ENCODE data around the gene TPM1.
A peak's percentile ranks its signal among the peaks of the same experiment; 100 is the strongest.

The TPM1 gene

DNA sequence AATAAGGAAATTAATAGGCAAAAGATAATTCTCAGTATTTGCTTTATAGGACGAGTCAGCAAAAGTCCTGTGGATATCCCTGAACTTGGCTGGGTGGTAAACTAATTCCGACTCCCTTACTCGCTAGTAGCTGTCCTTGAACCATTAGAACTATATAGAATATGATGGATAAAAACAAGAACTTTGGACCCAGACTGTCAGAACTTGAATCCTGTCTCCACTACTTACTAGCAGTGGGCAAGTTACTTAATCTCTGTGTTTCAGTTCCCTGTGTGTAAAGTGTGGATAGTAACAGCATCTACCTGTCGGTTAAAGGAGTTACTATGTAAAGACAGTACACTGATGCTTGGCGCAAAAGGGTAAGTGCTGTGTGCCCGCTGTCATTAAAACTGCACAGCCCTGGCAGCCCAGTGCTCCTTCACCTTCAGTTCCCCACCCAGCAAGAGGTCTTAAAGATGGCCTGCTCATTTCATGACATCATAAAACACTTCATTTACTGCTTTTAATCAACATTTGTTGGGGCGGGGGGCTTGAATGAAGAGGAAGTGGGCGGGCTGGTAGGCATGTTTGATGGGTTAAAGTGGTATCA lies 7.3 kb downstream of the TPM1 start:
- Histone ChIP-seq H3K27ac (peak overlapping the region; percentile 75), H3K4me3 (ENCODE audit: low read depth, low read length) (peak overlapping the region; percentile 100), H3K27me3 (replicated peaks) (no peaks in the 10 kb centered on the region), H3K36me3 (replicated peaks) (peaks cover 82% of the 10 kb centered on the region)
- TF ChIP-seq, protein P1, sequence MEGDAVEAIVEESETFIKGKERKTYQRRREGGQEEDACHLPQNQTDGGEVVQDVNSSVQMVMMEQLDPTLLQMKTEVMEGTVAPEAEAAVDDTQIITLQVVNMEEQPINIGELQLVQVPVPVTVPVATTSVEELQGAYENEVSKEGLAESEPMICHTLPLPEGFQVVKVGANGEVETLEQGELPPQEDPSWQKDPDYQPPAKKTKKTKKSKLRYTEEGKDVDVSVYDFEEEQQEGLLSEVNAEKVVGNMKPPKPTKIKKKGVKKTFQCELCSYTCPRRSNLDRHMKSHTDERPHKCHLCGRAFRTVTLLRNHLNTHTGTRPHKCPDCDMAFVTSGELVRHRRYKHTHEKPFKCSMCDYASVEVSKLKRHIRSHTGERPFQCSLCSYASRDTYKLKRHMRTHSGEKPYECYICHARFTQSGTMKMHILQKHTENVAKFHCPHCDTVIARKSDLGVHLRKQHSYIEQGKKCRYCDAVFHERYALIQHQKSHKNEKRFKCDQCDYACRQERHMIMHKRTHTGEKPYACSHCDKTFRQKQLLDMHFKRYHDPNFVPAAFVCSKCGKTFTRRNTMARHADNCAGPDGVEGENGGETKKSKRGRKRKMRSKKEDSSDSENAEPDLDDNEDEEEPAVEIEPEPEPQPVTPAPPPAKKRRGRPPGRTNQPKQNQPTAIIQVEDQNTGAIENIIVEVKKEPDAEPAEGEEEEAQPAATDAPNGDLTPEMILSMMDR (IDR thresholded peaks at IDR 0.05; ENCODE audit: low read depth, low read length, missing control alignments): no peak
- in situ Hi-C loops (cut with HindIII; ENCODE audit: low pct_ligation_motif_present, low sequenced_read_pairs): no loop called here
- DNase-seq: no peak

DNA sequence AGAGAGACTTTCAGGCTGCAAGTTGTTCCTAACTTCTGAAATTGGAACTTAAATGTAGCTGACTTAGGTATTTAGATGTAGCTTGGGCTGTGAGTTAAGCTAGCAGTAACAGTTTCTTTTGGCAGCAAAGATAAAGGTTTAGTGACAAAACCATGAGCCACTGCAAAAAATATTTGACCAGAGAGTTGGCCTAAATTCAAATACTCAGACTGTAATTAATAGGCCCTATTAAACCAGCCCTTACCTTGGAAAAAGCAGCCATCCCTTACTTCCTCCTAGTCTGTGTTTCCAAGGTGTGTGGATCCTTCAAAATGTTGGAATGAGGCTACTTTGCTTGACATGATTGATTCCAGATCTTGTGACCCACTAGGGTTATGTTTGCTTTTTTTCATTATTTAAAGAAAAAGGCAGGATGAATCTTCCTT lies 8.2 kb downstream of the TPM1 start:
- DNase-seq: no peak
- H3K4me3 ChIP-seq (ENCODE audit: low read depth, low read length): peak overlapping the region; percentile 3
- in situ Hi-C loops (cut with HindIII; ENCODE audit: low pct_ligation_motif_present, low sequenced_read_pairs): no loop called here
- no peaks in the 10 kb centered on the region for H3K27me3 ChIP-seq (replicated peaks)
- H3K36me3 ChIP-seq (replicated peaks): peaks cover 82% of the 10 kb centered on the region
- H3K27ac ChIP-seq: peak overlapping the region; percentile 75
- TF ChIP-seq, protein P1 (IDR thresholded peaks at IDR 0.05; ENCODE audit: low read depth, low read length, missing control alignments): no peak

DNA sequence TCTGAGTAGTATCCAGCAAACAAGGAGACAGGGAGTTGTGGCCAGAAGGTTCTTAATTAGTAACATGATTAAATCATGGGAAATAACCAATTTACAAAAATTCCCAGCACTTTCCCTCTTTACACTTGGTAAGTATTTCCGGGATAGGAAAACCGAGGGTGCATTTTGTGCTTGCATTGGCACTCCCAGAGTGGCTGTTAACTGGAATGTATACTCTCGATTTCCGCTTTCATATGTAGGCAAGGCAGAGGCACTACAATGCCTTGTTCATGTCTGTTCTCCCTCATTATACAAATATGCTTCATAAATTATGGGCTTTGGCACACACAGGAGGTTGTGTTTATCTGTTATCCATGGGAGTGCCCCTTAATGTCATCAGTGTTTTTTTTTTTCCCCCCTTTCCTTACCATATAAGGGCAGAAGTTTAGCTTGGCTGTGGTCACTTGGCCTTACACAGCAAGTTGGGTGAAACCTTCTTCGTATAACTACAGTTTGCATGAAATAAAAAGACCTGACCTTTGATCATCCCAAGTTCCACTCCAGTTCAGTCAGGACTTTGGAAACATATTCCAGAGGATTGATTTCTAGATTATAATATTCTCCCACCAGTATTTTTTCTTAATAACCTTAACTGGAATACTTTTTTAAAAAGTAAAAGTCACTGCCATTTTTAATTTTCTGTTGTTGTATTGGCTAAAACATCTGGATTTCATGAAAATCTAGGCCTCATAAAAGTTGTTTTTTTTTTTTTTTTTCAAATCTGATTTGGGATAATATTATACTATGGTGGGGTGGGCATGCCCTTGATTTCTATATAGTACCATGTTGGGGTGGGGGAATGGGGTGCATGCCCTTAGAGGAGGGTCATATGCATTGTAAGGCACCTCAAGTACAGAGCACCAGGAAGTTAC lies 8.9 kb downstream of the TPM1 start:
- H3K36me3 ChIP-seq (replicated peaks): peaks cover 82% of the 10 kb centered on the region
- peak overlapping the region; percentile 75 for H3K27ac ChIP-seq
- peak; percentile 28 for DNase-seq
- TF ChIP-seq, protein P1 (IDR thresholded peaks at IDR 0.05; ENCODE audit: low read depth, low read length, missing control alignments): no peak
- no peak overlapping the region for H3K4me3 ChIP-seq (ENCODE audit: low read depth, low read length)
- in situ Hi-C loops (cut with HindIII; ENCODE audit: low pct_ligation_motif_present, low sequenced_read_pairs): no loop called here
- no peaks in the 10 kb centered on the region for H3K27me3 ChIP-seq (replicated peaks)

DNA sequence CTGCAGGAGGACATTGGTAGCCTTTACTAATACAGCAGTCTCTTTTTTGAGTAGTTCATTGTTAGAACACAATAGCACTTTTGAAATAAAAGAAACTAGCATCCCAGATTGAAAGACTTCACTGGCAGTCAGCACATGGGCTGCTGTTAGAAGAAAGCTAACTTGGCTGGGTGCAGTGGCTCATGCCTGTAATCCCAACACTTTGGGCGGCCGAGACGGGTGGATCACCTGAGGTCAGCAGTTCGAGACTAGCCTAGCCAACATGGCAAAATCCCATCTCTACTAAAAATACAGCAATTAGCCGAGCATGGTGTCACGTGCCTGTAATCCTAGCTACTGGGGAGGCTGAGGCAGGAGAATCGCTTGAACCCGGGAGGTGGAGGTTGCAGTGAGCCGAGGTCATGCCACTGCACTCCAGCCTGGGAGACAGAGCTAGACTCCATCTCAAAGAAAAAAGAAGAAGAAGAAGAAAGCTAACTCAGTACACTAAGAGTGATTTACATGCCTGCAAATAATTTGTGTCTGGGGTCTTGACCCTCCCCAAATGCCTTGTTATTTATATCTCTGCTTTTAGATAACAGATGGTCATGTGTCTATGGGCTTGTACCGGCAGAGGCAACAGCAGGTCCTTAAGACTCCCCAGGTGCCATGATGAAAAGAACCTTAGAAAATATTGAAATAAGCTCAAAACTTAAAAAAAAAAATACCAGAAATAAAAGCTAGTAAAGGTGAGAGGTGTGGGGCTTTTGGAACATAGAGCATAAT lies 9.7 kb downstream of the TPM1 start:
- H3K36me3 ChIP-seq (replicated peaks): peaks cover 81% of the 10 kb centered on the region
- no peak for DNase-seq
- TF ChIP-seq, protein P1 (IDR thresholded peaks at IDR 0.05; ENCODE audit: low read depth, low read length, missing control alignments): no peak
- H3K4me3 ChIP-seq (ENCODE audit: low read depth, low read length): no peak overlapping the region
- in situ Hi-C loops (cut with HindIII; ENCODE audit: low pct_ligation_motif_present, low sequenced_read_pairs): no loop called here
- no peaks in the 10 kb centered on the region for H3K27me3 ChIP-seq (replicated peaks)
- H3K27ac ChIP-seq: peak overlapping the region; percentile 75

DNA sequence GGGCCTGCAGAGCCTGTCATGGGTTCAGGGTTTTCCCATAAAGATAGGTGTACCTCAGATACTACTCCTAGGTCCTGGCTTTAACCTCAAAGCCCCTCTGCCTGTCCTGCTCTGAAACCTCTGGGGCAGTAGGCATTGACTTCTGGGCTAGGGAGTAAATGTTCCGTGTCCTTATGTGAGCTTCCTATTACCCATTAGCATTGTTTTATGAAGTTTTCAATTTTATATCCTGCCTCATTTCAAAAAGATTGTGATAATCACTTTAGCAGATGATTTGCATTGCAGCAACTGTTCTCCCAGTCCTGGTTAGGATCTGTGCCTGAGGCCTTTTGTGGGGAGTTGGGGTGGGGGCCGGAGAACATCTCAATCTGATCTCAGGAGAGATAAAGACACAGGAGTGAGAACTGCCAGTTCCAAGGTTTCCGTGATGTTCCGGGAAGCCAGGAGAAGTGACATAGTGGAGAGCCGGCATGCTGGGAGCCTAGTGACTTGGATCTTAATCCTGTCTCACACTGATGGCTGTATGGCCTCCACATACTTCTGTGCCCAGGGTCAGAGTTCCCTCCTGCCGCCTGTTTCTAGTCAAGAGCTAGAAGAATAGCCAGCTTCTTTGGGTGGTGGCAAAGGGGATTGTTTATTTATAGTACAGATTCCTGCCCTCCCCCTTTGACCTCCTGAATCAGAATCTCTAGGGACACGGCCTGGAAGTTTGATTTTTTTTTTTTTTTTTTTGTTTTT lies 10.6 kb downstream of the TPM1 start:
- peak overlapping the region; percentile 66 for H3K27ac ChIP-seq
- in situ Hi-C loops (cut with HindIII; ENCODE audit: low pct_ligation_motif_present, low sequenced_read_pairs): no loop called here
- DNase-seq: no peak
- no peak overlapping the region for H3K4me3 ChIP-seq (ENCODE audit: low read depth, low read length)
- TF ChIP-seq, protein P1 (IDR thresholded peaks at IDR 0.05; ENCODE audit: low read depth, low read length, missing control alignments): no peak
- peaks cover 83% of the 10 kb centered on the region for H3K36me3 ChIP-seq (replicated peaks)
- no peaks in the 10 kb centered on the region for H3K27me3 ChIP-seq (replicated peaks)

Data from brain microvascular endothelial cell (primary cell).